Measurements from ENCODE around the gene SLC25A53.

DNA sequence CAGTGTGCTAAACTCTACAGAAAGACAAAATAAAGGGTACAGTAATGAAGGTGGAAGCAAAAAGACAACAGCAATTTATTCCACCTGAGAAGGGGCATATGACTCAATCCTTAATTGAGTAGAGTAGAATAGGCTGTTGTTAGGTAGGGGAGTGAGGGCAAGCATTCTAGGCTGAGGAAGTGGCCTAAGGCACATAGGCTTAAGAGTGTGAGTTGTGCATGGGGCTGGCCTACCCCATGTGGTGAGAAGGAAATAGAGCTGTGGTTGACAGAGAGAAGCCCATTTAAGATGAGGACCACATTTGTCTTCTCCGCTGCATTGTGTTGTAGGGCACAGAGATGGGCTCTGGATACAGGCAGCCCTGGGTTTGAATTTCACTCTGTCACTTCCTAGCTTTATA lies 47.9 kb downstream of the SLC25A53 start:
- TF ChIP-seq, protein P1, sequence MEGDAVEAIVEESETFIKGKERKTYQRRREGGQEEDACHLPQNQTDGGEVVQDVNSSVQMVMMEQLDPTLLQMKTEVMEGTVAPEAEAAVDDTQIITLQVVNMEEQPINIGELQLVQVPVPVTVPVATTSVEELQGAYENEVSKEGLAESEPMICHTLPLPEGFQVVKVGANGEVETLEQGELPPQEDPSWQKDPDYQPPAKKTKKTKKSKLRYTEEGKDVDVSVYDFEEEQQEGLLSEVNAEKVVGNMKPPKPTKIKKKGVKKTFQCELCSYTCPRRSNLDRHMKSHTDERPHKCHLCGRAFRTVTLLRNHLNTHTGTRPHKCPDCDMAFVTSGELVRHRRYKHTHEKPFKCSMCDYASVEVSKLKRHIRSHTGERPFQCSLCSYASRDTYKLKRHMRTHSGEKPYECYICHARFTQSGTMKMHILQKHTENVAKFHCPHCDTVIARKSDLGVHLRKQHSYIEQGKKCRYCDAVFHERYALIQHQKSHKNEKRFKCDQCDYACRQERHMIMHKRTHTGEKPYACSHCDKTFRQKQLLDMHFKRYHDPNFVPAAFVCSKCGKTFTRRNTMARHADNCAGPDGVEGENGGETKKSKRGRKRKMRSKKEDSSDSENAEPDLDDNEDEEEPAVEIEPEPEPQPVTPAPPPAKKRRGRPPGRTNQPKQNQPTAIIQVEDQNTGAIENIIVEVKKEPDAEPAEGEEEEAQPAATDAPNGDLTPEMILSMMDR (IDR thresholded peaks at IDR 0.05): no peak
- no peak for TF ChIP-seq POLR2A (IDR thresholded peaks at IDR 0.05)
